NCI-H510A treated with DMSO at 0.1 percent for 48 hours (cell line): Measurements from ENCODE around the gene CABLES1.
"Not testable (repeated sequence)": the region's sequence is repeated elsewhere in the genome, so short reads cannot be mapped to it uniquely, and the experiment has no call there.

Experiments used
- DNase-seq: peaks from one replicate; lab custom pipeline; 2025; lab: John Stamatoyannopoulos, UW

The CABLES1 gene

DNA sequence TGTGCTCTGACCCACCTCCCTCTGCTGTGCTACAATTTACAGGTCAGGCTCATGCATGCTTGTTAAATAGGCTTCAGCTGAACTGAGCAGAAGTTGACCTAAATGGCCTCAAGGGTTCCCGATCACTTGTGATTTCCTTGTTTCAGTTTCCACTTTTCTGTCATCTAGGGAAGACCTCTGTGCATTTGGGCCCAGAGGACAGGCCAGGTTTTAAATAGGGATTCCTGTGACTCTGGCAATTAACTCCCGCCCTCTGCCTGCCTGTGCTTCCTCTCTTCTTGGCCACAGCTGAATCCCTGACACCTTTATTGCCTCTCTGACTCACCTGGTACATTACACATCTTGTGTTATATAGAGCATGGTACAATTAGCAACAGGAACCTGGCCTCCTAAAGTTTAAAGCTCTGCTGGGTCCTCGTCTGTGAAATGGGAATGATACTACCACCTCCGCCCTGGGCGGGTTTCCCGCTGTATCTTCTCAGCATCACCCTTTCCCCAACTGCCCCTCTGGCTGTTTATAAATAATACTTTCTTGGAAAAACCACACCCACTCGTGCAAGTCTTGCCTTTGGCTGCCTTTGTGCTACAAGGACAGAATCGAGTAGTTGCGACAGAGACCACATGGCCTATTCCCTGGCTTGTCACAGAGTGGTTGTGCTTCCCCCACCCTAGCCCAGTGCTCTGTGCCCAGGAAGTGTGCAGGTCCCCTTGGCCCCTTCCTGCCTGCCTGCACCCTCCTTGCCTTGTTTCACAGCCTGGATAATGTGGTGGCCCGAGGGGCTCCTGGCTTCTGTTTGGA, 7.9 kb downstream of the CABLES1 start:
- DNase-seq = no peak

DNA sequence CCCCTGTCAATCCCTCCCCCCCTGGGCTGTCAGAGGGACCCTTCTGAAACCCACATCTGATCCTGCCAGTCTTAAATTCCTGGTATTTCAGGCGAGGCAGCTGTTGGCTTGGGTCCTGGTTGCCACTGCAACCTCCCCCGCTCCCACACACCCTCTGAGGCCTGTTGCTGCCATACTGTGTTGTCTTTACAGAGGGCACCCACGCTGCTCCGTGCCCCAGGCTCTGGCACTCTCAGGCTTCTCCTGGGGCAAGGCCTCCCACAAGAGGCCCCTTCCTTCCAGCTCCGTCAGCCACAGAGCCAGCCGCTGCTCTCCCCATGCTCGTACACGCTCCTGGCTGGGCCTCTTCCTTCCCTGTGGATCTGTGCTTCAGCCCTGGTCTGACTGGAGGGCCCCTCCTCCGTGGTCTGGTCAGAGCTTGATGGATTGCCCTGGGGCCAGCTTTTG, 8.6 kb downstream of the CABLES1 start:
- no peak for DNase-seq

DNA sequence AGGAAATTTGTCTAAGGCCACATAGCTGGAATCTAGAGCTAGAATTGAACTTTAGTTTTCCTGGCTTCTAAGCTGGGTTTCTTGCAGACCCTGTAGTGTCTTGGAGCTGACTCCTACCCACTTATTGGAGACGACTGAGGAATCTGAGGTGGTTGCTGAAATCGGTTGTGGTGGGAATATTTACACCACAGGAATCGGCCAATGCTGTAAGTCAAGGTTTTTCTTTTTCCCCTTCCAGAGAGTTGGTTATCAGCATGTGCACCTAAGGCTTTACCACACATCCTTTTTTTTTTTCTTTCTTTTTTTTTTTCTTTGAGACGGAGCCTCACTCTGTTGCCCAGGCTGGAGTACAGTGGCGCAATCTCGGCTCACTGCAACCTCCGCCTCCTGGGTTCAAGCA, 9.4 kb downstream of the CABLES1 start:
- DNase-seq = no peak

DNA sequence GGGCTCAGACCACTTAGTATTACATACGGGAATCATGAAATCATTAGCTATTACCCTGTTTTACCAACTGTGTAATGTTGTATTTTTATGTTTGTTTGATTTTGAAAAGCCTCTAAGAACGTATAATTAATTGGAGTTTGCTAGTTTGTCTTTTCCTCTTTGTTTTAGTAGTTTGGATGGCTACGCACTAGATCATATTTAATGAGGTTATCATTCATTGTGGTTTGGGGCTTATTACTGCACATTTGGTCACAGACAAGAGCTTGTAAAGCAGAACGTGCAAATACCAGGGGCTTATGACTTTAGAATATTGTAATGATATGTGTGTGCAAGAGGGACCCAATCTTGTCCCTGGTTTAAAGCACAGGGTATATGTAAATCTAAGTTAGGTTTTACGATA, 10.3 kb downstream of the CABLES1 start:
- DNase-seq = no peak

DNA sequence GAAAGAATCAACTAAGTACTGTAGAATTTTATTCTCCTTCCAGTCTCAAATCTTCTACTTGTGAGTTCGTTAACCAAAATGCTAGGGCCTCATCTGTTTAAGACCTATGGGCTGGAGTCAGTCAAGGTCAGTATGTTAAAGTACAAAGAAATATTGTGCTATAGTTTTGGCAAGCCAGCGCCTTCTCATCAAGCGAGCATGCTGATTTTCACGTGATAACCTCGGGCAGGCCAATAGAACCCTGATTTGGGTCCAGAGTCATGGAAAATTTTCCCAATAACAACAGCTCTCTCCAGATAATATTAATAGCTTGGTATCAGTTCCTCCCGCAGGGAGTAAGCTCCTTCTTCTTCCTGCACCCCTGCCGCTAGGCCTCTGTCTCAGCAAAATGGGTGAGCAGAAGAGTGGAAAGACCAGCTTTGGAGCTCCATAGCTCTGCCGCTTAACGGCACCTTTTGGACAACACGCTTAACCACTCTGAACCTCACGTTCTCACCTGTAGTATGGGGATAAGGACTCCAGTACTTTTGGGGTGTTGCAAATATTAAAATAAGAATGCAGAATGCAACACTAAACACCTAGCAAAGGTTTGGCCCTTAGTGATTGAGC, 11.7 kb downstream of the CABLES1 start:
- DNase-seq = no peak

DNA sequence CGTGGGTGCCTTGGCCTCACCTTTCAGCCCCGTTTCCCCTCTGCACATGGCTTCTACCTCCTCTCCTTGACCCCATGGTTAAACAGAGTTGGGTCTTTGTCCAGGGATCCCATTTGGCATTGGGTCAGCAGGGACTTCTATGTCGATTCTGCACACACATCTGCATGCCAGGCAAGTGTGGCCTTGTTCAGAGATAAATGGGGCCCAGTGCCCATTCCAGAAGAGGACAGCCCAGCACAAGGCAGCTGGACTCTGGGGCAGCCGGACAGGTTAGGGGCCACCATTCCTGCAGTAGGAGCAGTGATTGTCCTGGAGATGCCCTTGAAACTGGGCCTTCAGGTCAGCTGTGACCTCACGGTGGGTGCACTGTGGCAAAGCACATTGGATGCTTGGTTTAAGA, 13.1 kb downstream of the CABLES1 start:
- DNase-seq = no peak

DNA sequence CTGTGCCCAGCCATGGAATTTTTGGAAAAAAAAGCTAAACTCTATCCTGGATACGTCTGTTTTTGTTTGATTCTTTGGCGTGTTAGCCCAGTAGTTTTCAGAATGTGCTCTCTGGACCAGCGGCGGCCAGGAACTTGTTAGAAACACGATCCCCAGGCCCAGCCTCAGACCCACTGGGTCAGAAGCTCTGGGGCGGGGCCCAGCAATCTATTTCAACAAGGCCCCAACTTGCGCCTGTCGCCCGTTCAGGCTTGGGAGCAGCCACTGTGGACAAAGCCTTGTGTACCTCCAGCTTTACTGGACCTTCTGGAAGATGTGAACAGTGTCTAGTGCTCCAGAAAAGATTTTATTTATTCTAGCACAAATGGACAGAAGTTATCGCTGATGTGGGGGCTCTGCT, 14.3 kb downstream of the CABLES1 start:
- no peak for DNase-seq

DNA sequence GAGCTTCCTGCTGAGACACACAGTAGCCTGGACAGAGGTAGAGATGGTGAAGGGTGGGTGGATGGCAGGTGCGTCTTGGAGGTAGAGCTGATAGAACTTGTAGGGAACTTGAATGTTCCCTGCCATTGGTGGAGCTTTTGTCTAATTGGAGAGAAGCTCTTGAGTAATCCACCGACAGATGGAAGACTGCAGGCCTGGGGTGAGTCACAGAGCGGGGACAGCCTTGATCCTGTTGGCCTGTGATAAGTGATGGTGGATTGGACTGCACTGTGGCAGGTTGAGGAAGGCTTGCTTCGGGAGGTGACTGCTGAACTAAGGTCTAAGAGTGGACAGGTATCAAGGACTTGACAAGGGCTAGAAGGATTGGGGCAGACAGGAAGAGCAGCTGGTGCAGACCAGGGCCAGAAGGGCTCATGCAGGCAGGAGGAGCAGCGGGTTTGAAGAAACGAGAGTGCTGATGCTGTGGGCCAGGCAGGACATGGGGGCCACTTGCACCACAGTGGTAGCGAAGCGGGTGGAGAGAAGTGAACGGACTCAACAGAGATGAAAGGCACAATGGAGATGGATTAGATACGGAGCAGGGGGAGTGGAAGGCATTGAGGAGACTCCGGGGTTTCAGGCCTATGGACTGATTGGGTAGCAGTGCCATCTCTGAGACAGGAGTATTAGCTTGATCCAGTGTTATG, 16.3 kb downstream of the CABLES1 start:
- no peak for DNase-seq

DNA sequence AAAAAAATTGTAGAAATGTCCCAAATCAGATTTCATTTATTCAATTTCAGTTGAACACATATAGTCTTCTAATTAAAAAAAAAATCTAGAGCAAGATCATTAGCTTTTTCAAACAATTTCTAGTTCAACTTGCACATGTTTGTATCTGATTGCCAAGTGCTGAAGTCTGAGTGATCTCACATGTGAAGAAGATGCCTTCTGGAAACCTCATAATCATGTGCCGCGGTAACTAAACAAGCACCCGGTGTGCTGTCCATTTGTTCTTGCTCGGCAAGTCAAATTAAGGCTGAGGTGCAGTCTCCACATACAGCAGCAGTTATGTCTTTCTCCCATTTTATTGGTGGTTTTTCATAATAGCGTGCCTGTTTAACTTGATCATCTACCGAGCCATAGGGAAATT, 18.7 kb downstream of the CABLES1 start:
- DNase-seq = no peak

DNA sequence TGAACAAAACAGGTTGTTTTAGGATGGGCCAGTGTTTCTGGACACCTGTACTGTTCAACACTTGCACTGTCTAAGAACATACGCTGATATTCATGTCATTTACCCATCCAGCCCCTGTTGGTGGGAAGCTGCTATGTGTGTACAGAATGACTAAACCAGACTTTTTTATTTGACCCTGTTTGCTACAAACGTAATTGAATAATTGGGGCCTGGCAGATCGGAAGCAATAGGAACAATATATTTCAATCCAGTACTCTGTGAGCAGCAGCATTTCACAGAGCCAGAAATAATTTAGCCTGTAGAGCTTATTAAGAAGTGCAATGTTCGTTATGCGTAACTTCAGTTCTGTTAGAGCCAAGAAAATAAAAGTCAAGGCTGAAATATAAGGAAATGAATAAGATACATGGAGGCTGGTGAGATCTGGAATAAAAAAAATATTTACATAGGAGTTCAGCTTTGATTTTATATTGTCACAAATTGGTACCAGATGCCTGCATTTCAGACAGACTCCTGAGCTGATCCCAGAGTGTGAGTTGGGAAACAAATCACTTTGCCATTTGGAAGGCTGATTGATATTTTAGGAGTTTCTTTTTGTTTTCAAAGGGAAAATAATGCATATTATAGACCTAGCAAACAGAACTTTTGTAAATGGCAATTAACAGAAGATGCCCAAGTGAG, 19.7 kb downstream of the CABLES1 start:
- DNase-seq = no peak

DNA sequence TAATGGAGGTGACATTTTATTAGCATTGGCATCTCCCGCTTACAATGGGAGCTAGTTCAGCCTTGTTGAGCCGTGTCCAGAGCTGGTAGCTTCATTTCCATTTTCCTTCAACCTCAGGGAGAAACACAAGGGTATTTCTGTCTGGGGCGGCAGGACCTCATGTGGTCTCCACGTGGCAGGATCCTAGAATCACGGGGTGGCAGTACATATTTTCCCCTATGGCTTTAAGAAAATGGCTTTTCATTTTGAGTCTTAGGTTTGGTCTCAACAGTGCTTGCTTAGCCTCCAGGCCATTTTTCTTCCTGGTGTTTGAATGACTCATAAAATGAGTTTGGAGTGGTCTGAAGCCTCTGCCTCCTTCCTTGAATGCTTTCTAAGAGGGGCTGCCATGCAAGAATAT, 20.3 kb downstream of the CABLES1 start:
- DNase-seq = no peak

DNA sequence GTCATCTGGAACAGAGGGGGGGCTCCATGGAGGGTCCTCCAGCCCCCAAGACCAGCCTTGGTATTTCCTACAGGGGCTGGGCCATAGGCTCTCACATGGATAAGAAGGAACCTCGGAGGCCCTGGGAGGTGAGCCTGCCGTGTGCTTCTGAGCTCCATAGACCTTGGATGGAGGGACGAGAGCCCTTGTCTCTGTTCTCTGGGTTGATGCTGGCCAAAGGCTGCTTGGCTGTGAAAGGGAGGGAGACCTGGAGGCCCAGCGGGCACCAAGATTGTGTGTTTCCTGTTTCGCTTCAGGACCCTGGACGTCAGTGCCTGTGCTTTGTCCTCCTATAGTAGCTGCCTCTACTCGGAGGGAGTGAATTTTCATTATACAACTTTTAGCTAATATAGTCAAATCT, 20.8 kb downstream of the CABLES1 start:
- DNase-seq = no peak

DNA sequence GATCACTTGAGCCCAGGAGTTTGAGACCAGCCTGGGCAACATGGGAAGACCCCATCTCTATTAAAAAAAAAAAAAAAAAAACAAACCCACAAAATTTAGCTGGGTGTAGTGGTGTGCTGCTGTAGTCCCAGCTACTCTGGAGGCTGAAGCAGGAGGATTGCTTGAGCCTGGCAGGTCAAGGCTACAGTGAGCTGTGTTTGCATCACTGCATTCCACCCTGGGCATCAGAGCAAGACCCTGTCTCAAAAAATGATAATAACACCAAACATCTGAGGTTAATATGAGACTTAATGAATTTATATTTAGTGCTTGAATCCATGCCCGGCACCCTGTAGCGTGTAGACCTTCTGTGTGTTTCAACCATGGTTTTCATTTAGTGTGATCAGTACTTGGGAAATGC, 22.8 kb downstream of the CABLES1 start:
- no peak for DNase-seq

DNA sequence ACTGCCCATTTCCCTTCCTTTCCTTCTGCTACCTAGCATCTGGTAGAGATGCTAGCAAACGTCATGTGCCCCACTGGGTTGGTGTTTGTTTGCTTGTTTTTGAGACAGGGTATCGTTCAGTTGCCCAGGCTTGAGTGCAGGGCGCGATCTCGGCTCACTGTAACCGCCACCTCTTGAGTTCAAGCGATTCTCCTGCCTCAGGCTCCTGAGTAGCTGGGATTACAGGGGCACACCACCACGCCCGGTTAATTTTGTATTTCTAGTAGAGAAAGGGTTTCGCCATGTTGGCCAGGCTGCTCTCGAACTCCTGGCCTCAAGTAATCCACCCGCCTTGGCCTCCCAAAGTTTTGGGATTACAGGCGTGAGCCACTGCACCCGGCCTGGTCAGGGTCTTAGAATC, 23.6 kb downstream of the CABLES1 start:
- DNase-seq = not testable (repeated sequence)

DNA sequence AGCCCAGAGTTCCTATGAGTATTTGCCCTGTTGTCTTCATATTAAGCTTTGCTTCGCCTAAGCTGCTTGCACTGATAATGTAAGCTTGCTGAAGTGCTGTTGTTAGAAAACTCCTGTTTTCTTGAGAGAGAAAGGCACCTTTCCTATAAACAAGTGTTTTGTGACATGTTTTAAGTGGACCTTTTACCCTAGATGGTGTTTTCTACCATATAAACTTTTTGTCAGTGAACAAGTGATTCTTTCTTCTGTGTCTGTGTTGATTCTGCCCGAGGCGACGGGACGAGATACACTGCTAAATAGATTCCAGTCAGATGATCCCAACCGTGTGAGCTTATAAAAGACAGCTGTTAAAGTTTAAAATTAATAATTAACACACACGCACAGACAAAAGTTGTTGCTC, 24.1 kb downstream of the CABLES1 start:
- DNase-seq = no peak

DNA sequence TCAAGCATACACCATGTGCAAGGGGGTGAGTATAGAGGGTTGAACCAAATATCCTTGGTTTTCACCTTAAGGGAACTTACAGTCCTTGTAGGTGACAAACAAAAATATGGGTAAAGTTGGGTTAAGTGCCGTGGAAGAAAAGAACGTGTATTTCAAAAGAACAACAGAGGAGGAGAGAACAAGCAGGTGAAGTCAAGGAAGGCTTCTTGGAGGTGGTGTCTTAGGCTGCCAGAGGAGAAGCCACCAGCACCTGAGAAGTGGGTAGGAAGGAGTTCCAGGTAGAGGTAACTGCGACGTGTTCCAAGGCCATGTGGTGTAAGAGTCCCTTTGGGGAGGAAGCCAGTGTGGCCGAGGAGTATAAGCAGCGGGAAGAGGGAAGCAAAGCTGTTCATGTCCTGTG, 27.2 kb downstream of the CABLES1 start:
- no peak for DNase-seq

DNA sequence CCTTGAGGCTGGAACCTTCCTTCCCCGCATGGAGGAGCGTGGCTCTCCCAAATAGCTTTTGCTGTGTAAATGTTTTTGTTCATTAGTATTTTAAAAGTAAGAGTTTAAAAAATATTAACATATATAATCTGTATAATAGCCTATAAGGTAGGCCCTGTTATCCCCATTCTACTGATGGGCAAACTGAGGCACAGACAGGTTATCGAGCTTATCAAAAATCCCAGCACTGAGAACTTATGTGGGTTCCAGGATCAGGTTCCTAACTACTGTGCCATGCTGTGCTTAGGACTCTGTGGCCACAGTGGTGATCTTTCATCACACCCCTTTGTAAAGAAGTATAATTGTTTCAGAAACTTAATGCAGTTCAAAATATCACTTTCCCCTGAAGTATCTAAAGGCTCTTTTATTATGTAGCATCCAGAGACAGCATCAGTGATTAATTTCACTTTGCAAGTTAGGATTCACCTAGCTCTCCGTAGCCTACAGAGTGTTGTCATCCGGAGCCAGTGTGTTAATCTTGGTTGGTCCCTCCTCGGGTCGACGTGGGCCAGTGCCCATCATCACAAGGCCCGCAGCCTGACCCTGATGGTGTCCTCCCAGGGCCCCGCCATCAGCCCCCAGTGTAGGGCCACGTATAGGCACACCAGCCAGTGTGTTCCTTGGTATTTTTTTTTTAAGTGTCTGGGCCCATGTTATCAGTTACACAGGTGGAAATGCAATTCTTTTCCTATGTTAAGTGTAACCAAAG, 28.7 kb downstream of the CABLES1 start:
- DNase-seq = no peak

DNA sequence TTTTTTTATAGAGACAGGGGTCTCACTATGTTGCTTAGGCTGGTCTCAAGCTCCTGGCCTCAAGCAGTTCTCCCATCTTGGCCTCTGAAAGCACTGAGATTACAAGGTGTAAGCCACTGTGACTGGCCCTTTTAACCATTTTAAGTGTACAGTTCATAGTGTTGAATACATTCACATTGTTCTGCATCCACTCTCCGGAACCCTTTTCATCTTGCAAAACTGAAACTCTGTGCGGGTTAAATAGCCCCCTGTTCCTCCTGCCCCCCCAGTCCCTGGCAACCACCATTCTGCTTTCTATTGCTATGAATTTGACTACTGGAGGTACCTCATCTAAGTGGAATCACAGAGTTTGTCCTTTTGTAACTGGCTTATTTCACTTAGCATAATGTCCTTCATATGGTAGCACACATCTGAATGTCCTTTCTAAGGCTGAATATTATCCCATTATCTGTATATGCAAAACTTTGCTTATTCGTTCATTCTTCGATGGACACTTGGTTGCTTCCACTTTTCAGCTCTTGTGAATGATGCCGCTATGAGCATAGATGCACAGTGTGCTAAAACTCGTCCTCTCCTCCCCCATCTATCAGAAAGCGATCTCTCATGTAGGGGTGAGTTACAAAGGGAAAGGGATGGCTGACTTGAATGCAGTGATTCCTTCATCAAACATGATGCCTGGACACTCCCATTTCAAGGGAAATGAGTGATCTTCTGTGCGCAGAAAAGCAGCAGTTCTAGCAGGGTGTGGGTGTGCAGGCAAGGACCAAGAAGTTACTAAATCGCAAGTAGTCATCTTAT, 30.2 kb downstream of the CABLES1 start:
- DNase-seq = no peak

DNA sequence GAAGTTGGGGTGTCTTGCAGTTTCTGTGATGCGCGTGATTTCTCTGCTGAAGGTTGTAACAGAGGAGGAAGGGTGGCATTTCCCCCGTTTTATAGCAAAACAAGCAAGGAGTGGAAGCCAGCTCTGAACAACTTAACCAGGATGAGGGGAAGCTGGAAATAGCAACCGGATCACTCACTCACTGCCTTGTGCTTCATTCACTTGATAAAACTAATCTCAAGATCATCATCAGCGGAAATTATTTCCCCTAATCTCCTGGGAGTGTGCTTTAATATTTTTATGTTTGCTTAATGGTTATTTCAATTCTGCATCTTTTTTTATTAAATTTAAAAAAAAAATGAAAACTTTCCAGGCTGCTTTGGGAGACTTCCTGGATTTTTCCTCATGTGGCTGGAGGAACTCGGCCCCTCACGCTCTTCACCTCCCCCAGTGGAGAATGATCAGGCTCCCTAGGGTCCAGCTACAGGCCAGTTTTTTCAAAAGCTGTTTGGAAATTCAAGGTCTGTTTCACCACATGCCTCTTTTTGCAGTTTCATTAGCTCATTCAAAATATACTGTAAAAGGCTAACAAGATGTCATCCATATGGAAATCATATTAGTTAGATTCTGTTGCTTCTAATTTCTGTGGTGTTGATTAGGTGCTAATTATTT, 31.7 kb downstream of the CABLES1 start:
- no peak for DNase-seq

DNA sequence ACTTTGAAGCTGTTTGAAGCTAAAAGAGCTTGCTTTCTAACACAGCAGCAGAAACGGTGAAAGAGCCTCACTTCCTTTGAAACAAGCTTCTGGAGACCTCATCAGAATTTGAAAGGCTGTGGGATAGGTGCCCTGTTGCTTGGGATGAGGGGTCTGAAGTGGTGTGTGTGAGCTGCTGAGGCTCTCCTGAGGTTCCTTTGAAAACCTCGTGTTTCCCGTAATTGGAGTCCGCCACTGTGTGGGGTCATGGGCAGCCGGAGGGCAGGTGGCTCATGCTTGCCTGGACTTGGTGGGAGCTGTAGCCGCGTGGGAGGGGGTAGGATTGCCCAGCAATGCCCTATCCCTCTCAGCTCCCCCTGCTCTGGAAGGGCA, 34.4 kb downstream of the CABLES1 start:
- DNase-seq = no peak

DNA sequence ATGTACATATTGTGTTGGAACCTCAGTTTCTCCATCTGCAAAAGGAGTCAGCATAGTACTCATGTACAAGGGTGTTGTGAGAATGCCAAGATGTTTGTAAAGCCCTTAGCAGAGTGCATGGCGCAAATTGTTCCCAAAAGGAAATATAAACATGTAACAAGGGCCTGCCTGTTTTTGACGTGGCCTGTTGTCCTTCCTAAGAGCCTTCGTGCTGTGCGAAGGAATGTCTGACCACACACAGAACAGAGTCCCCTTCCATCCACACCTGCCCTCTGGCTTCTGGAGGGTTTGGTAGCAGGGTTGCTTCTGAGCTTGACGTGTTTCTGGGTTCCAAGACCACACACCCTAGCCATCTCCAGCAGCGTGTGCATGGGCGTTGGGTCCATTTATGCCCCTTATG, 34.9 kb downstream of the CABLES1 start:
- DNase-seq = no peak
